AG20443 (cell line): ENCODE measurements around the gene ALX4.

Experiments
- DNase-seq: peaks from one replicate; pipeline ENCODE4 v3.0.0; 2012; ENCODE audit warnings: low spot score, mixed read lengths

Gene ALX4

GRCh38 chr11:44300844-44301563 lies 8.9 kb downstream of the ALX4 start:
- peak; percentile 55 for DNase-seq

- DNase-seq, result no peak
These were observed 11.1 kb downstream of the ALX4 start for GRCh38 chr11:44298862-44299261.

GRCh38 chr11:44290208-44290607 lies 19.7 kb downstream of the ALX4 start:
- DNase-seq, result peak; percentile 59

GRCh38 chr11:44288133-44288526 lies 21.8 kb downstream of the ALX4 start:
- no peak for DNase-seq

GRCh38 chr11:44286911-44287310 lies 23.0 kb downstream of the ALX4 start:
- no peak for DNase-seq

- DNase-seq, result peak; percentile 87
These were observed 23.6 kb downstream of the ALX4 start for GRCh38 chr11:44286268-44286880.

GRCh38 chr11:44285756-44286155 lies 24.2 kb downstream of the ALX4 start:
- no peak for DNase-seq

- no peak for DNase-seq
These were observed 27.3 kb downstream of the ALX4 start for GRCh38 chr11:44282620-44283019.

GRCh38 chr11:44281151-44281550 lies 28.8 kb downstream of the ALX4 start:
- DNase-seq, result no peak

- DNase-seq, result no peak
These were observed 29.7 kb downstream of the ALX4 start for GRCh38 chr11:44280257-44280656.

- no peak for DNase-seq
These were observed 30.5 kb downstream of the ALX4 start for GRCh38 chr11:44279483-44279882.

- no peak for DNase-seq
These were observed 32.5 kb downstream of the ALX4 start for GRCh38 chr11:44277196-44278090.

GRCh38 chr11:44275961-44276550 lies 33.9 kb downstream of the ALX4 start:
- DNase-seq, result no peak

- no peak for DNase-seq
These were observed 34.7 kb downstream of the ALX4 start for GRCh38 chr11:44275241-44275640.

- no peak for DNase-seq
These were observed 35.5 kb downstream of the ALX4 start for GRCh38 chr11:44274404-44274803.

GRCh38 chr11:44271286-44271685 lies 38.7 kb downstream of the ALX4 start:
- DNase-seq, result no peak

- DNase-seq, result peak; percentile 65
These were observed 39.3 kb downstream of the ALX4 start for GRCh38 chr11:44270403-44271273.

GRCh38 chr11:44269369-44270351 lies 40.3 kb downstream of the ALX4 start:
- no peak for DNase-seq

- DNase-seq, result no peak
These were observed 41.3 kb downstream of the ALX4 start for GRCh38 chr11:44268614-44269080.
